GM08714 (cell line): ENCODE results near the gene BRF1.

Experiments used
- H3K4me3 ChIP-seq: fragments of 200-500 bp; sonication (Bioruptor generic); 2 replicates; pipeline ENCODE4 v1.5.1; 2014; ENCODE audit warnings: mild to moderate bottlenecking, low read length, inconsistent platforms
- ZNF274 ChIP-seq: IDR thresholded peaks from 2 replicates; pipeline ENCODE4 v1.6.1; 2012; ENCODE audit warnings: mild to moderate bottlenecking, low read depth, low read length

Gene BRF1

DNA sequence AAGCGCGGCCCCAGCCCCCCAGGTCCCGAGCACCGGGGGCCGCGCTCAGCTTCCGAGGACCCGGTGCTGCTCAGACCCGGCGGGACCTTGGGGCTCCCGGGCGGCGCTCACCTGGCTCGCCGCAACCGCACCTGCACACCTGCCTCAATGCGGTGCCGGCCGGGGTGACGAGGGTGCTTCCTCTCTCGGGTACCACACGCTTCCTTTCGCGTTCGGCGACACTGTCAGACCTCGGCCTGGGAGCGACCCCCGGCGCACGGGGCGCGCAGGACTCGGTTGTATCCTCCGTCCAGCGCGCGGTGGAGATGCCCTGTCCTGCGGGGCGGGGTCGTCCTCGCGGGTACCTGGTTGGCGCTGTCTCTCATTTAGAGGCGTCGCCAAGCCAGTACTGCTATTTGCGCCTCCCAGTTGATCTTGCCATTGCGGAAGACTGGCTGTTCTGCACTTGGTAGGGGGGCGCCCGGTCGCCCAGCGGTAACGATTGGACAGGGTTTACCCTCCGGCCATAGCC, 14.5 kb upstream of the BRF1 start:
- H3K4me3 ChIP-seq: peak overlapping the region; percentile 75
- no peak for TF ChIP-seq ZNF274

DNA sequence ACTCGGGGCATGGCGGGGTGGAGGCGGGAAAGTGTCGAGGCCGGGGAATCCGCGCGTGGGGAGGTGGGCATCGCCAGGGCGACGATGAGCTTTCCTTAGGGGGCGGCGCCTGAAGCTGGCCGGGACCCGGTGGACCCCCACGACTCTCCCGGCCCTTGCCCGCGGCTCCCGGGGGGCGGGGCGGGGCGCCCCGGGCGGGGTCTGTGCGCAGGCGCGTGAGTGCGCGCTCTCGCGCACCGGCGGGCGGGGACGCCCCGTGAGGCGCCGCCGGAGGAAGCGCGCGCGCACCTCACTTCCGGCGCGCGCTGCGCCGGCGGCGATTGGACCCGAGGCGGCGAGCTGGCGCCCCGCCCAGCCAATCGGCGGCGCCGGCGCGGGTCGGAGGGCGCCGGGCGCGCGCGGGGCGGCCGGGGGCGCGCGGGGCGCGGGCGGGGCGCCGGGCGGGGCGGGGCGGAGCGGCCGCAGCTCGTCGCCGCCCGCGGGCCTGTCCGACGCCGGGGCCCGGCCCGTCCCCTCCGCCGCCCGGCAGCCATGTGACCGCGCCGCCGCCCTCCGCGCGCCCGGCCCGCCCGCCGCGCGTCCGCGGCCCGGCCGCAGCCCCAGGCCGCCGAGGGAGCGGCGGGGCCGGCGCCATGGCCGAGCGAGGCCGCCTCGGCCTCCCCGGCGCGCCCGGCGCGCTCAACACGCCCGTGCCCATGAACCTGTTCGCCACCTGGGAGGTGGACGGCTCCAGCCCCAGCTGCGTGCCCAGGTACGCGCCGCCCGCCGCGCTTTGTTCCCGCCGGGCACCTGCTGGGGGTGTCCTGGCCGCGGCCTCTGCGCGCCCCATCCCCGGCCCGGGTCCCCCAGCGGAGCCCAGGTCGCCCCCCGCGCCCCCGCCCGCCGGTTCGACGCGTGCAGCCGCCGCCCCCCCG, 13.7 kb upstream of the BRF1 start, which contains the start of gene PACS2:
PACS2 (plus strand) TSS at position 462 of the 914 bp plus-strand sequence; CDS start at position 633, 171 bp downstream.
- H3K4me3 ChIP-seq: peak within 1 kb of the TSS; percentile 75
- no peak for TF ChIP-seq ZNF274

DNA sequence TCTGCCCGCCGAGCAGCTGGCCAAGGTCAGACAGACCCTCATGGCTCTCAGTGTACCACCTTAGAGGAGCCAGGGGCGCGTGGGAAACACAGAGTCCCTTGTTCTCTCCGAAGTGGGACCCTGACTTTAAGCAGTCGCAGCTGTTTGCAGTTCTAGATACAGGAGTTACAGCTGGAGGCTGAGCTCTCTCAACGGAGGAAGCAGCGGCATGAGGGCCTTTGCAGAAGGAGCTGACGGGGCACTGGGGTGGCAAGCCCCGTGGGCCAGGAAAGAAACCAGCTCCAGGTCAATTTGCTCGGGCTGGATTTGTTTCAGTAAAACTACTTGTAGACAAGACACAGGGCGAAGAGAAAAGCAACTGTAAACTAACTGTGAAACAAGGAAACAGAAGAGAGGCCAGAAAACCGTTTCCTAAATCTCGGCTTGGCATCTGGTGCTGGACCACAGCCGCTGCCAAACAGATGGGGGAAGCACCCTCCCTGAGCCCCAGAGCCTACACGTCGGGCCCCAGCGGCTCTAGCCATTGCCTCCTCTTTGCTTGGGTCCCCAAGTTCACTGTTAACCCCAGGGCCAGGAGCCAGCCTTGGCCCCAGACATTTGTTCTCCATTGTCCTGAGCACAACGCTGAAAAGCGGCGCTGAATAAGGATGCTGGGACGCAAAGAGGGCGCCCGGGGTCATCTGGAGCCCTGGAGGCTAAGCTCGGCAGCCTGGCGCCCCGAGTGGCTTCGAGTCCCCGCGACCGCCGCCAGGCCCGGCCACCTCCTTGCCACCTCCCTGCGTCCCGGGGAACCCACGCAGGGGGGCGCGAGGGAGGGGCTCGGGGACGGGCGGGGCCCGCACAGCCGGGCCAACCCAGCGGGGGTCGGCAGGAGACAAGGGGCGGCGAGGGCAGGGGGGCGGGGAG, 12.8 kb upstream of the BRF1 start:
- no peak for TF ChIP-seq ZNF274
- peak overlapping the region; percentile 54 for H3K4me3 ChIP-seq

DNA sequence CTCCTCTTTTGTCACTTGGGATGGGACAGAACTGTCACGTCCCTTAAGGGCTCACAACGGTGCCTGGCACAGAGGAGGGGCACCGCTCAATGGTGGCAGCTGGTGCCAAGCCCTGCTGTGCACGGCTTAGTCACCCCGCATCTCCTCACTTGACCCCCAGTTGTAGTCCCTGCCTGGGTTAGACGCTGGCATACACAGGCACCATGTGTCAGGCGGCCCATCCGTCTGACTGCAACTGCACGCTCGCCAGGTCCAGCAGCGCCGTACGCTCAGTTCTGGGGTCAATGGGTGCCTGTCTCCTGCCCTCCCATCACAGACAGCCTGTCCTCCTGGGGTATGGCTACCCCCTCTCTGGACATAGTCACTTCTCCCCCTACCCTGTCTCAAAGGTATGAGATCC, 12.2 kb upstream of the BRF1 start:
- no peak for TF ChIP-seq ZNF274
- no peak overlapping the region for H3K4me3 ChIP-seq

DNA sequence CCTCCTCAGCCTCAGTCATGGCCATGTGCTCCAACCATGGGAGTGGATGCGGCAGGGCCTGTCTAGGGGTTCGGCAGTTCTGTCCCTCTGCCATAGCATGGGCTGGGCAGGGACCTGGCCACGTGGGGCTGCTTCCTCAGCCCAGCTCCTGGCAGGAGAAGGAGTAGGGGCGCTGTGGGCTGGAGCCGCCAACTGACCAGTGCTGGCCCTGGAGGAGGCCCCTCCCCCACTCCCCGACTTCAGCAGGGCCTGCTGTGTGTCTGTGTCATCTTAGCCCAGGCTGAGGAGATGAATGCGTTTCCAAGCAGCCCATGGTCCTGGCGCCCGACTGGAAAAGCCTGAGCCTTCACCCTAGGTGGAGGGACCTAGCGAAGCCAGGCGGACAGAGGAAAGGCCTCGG, 11.0 kb upstream of the BRF1 start:
- no peak overlapping the region for H3K4me3 ChIP-seq
- TF ChIP-seq ZNF274: no peak

DNA sequence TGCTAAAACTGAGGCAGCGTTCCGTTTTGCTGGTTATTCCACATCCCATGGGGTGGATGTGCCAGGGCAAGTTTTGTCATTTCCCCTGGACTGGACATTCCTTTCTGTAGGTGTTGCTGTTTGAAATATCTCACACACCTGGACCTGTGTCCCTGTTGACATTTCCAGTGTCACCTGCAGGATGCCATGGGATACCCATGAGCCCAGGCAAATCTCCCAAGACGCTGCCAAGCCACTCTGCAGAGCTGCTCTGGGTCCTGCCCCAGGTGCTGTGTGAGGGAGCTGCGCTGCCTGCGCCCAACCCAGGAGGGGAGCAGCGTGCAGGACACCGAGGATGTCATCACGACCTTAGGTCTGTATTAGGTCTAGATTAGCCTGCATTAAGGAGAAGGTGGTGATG, 8.6 kb upstream of the BRF1 start:
- H3K4me3 ChIP-seq: no peak overlapping the region
- no peak for TF ChIP-seq ZNF274

DNA sequence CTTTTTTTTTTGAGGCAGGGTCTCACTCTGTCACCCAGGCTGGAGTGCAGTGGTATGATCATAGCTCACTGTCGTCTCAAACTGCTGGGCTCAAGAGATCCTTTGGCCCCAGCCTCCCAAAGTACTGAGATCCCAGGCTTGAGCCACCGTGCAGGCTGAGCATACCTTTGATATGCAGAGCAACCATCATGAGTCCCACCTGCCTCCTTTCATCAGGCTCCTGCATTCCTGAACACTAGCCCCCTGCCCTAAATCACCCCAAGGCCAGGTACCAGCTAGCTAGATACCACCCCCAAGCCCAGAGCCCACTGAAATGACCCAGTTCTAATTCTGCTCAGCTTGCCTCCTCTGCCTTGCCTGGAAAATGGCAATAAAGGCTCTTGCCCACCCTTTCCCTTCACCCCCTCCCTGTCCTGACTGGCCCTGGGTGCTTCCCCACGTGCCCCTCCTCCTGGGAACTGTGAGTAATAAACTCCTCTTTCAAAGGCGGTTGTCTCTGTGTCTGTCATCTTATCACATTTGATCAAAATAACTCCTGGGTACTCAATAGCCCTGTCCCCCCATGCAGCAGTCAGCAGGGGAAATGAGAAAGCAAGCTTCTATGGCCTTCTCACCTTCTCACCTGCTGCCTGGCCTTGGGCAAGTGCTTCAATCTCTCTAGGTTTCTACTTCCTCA, 6.4 kb upstream of the BRF1 start:
- TF ChIP-seq ZNF274: no peak

DNA sequence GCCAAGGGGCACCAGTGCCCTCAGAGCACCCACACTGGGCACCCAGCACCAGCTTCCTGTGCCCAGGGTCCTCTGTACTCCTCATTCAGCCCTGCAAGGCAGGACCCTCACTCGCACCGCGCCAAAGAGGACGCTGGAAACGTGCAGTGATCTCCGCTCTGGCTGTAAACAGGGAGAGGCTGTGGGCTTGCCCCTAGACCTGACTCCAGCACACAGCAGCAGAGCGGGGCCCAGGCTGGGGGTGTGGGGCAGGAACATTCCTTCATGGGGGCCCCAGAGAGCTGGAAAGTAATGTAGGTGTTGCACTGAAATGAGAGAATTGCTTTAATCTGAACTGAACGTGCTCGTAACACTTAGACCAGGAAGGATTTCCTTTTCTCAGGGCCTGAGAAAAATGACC, 5.0 kb upstream of the BRF1 start:
- H3K4me3 ChIP-seq: no peak overlapping the region
- no peak for TF ChIP-seq ZNF274

More for the DNA sequence above, 6.4 kb upstream of the BRF1 start:
- H3K4me3 ChIP-seq: no peak overlapping the region

DNA sequence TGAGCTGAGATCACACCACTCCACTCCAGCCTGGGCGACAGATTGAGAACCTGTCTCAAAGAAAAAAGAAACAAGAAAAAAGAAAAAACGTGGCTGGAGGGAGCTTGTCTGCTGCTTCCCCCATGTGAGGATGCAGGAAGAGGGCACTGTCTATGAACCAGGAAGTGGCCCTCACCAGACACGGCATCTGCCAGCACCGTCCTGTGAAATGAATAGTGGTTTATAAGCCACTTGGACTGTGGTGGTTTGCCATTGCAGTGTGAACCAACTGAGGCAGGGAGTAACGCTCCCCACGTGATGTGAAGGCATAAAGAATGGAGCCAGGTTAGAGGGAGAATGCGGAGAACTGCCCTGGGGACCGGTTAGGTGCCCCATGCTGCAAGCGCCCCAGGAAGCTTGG, 4.5 kb upstream of the BRF1 start:
- TF ChIP-seq ZNF274: no peak
- H3K4me3 ChIP-seq: no peak overlapping the region

DNA sequence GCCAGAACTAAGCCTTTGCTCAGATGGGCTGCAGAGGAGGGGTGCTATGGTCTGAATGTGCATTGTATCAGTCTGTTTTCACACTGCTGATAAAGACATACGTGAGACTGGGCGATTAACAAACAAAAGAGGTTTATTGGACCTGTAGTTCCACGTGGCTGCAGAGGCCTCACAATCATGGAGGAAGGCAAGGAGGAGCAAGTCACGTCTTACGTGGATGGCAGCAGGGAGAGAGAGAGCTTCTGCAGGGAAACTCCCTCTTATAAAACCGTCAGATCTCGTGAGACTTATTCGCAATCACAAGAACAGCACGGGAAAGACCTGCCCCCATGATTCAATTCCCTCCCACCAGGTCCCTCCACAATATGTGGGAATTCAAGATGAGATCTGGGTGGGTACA, 3.8 kb upstream of the BRF1 start:
- TF ChIP-seq ZNF274: no peak

DNA sequence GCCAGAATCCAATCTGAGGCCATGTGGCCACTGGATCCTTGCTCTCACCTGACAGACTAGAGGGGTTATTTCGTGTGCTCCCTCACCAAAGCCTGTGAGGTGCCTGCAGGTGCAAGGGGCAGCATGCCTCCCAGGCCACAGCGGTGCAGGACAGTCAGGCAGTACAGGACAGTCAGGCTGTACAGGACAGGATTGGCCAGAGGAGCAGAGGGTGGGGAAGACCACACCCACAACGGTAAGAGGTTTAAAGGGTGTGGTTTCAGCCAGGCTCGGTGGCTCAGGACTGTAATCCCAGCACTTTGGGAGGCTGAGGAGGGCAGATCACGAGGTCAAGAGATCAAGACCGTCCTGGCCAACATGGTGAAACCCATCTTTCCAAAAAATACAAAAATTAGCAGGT, 3.1 kb upstream of the BRF1 start:
- TF ChIP-seq ZNF274: no peak
- H3K4me3 ChIP-seq: no peak overlapping the region

More for the DNA sequence above, 3.8 kb upstream of the BRF1 start:
- no peak overlapping the region for H3K4me3 ChIP-seq

DNA sequence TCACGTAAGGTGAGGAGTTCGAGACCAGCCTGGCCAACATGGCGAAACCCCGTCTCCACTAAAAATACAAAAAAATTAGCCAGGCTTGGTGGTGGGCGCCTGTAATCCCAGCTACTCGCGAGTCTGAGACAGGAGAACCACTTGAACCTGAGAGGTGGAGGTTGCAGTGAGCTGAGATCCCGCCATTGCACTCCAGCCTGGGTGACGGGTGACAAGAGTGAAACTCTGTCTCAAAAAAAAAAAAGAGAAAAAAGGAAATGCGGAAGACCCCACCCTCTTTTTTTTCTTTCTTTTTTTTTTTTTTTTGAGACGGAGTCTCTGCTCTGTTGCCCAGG, 1.1 kb upstream of the BRF1 start:
- peak overlapping the region; percentile 44; the same call in 1 of the 2 replicates for H3K4me3 ChIP-seq

DNA sequence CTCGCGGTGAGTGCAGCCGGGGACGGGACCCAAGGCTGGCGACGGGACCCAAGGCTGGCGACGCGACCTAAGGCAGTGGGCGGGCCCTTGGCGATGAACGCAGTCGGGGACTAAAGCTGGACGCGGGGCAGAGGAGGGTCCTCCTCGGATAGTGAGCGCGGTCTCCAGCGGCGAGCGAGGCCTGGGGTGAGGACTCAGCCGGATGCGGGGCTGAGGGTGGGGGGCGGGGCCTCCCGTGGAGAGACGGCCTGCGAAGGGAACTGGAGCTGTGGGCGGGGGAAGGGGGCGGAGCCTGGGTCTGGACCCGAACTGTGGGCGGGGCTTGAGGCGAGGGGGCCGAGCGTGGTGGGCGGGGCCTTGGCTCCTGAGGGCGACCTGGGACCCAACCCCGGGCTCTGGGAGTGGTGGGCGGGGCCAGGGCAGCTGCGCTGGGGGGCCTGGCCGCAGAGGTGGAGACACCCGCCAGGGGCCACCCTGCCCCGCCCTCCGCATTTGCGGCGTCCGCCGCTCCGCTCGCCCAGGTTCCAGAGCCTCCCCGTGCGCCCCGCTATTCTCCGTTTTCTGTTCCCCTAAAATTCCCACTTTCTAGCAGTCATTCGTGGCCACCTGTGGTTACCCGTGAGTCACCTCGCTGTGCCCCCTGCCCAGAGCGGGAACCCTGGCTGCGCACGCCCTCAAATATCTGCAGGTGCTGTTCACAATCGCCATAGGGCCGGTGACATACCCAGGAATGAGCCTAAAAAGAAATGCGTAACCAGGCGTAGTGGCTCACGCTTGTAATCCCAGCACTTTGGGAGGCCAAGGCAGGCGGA, 508 bp upstream of the BRF1 start:
- TF ChIP-seq ZNF274: no peak
- H3K4me3 ChIP-seq: peak overlapping the region; percentile 87; the same call in 1 of the 2 replicates
